Tibial nerve (tissue), 4 donors: Measurements from ENCODE around the gene TMC6. TPM values are rescaled to one million over a fixed set of nuclear protein-coding genes. Genes with fewer than 3 reads are reported as not detected.
A peak's percentile ranks its signal among the peaks of the same experiment; 100 is the strongest.

Experiments
- DNase-seq, 2 donors: peaks; one replicate each; pipeline ENCODE4 v3.0.0-alpha.2; 2019; ENCODE audit warnings: low spot score in 2 of 2
- H3K27ac ChIP-seq, 4 donors: fragments of 200-600 bp; sonication (generic) in 3 of 4; one replicate each; pipeline ENCODE4 v1.5.1; 2017 to 2019; ENCODE audit warnings: mild to moderate bottlenecking in 1 of 4
- H3K27me3 ChIP-seq, 2 donors: fragments of 200-600 bp; sonication (generic) in 1 of 2; one replicate each; pipeline versions ENCODE4 v1.5.1 to v1.6.0; 2017 to 2019
- H3K36me3 ChIP-seq, 3 donors: fragments of 200-600 bp; sonication (generic); one replicate each; pipeline ENCODE4 v1.5.1; 2018 to 2019
- H3K4me1 ChIP-seq, 4 donors: fragments of 200-600 bp; sonication (generic) in 3 of 4; one replicate each; pipeline ENCODE4 v1.5.1; 2017 to 2019
- H3K4me3 ChIP-seq, 4 donors: fragments of 200-600 bp; sonication (generic) in 3 of 4; one replicate each; pipeline ENCODE4 v1.5.1; 2017 to 2019; ENCODE audit warnings: mild to moderate bottlenecking in 1 of 4, moderate library complexity in 1 of 4
- H3K9me3 ChIP-seq, 4 donors: fragments of 200-600 bp; sonication (generic) in 3 of 4; one replicate each; pipeline ENCODE4 v1.5.1; 2017 to 2019
- CTCF ChIP-seq, 5 experiments: fragments of 200-600 bp in 3 of 5; fragments of 450-650 bp in 2 of 5; sonication (generic) in 3 of 5; IDR thresholded peaks; one replicate each; pipeline ENCODE4 v1.5.1; 2016 to 2019; ENCODE audit warnings: antibody characterized with exemption in 5 of 5, mild to moderate bottlenecking in 3 of 5, moderate library complexity in 2 of 5
- EP300 ChIP-seq, 2 donors: sonication (generic); formaldehyde crosslinking; IDR thresholded peaks; one replicate each; pipeline ENCODE4 v1.6.1; 2017; ENCODE audit warnings: antibody characterized with exemption in 2 of 2, mild to moderate bottlenecking in 1 of 2
- POLR2A ChIP-seq, 2 donors: fragments of 450-650 bp; IDR thresholded peaks; one replicate each; pipeline ENCODE4 v1.6.1; 2017; ENCODE audit warnings: antibody characterized with exemption in 2 of 2, mild to moderate bottlenecking in 2 of 2, moderate library complexity in 2 of 2
- WGBS, 2 donors: methylation state at CpG; one replicate each; pipeline ENCODE4 v1.1.5; 2018; 5-methylcytosine and 5-hydroxymethylcytosine counted together
- total RNA-seq, 4 donors: library from RNA; depleted of rRNA; stranded (reverse); fragments of >200 nt; gene quantifications; one replicate each; pipeline ENCODE4 v1.1.0, GENCODE V29; 2016

Gene TMC6
- total RNA-seq, 4 donors from 2014 or later = 43.3 to 94.5 (median 52.2) TPM

DNA sequence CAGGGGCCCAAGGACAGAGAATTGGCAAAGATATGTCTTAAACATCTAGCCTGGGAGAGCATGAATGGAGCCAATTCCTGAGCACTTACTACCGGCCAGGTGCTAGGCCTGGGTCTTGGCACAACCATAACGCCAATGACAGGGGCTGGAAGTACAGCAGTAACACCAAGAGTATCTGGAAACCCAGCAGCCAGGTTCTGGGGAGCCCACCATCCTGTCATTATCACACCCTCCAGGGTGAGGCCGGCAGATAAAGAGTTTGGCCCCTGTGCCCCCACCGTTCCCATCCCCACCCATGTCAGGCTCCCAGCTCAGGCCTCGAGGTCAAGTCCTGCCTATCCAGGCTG is 1.5 kb upstream of the TMC6 start:
- peak overlapping the region in 1 of 4 donors; percentile 50 for H3K4me3 ChIP-seq
- H3K27ac ChIP-seq = peak overlapping the region in 3 of 4 donors; percentile 91 to 93 (median 92)
- H3K4me1 ChIP-seq = peaks cover 0 to 79% (median 54%) of the 10 kb centered on the region in 4 donors
- no peaks in the 10 kb centered on the region for H3K27me3 ChIP-seq
- peaks cover 0 to 2% (median 0%) of the 10 kb centered on the region in 3 donors for H3K36me3 ChIP-seq
- TF ChIP-seq POLR2A (IDR thresholded peaks at IDR 0.05) (no peak), CTCF (IDR thresholded peaks at IDR 0.05) (no peak), EP300 (IDR thresholded peaks at IDR 0.05) (no peak)
- no peaks in the 10 kb centered on the region for H3K9me3 ChIP-seq
- WGBS, 2 donors = 38 to 46% methylated on average over 5 of the region's 5 CpGs
- no peak for DNase-seq

- H3K27ac ChIP-seq = peak overlapping the region; percentile 75 to 93 (median 92)
- no peak for TF ChIP-seq EP300 (IDR thresholded peaks at IDR 0.05)
- no peak for TF ChIP-seq POLR2A (IDR thresholded peaks at IDR 0.05)
- no peak for TF ChIP-seq CTCF (IDR thresholded peaks at IDR 0.05)
Measured at GRCh38 chr17:78129351-78130089, 965 bp upstream of the TMC6 start.

GRCh38 chr17:78127888-78128550 is 536 bp downstream of the TMC6 start:
- Histone ChIP-seq H3K27ac (peak overlapping the region; percentile 75 to 93 (median 92)), H3K4me1 (peaks cover 0 to 92% (median 64%) of the 10 kb centered on the region in 4 donors), H3K9me3 (no peaks in the 10 kb centered on the region), H3K36me3 (peaks cover 0 to 22% (median 6%) of the 10 kb centered on the region in 3 donors), H3K27me3 (no peaks in the 10 kb centered on the region), H3K4me3 (peak overlapping the region; percentile 65 to 86 (median 76))
- 0 to 2% methylated on average over 24 to 27 of the region's 39 CpGs for WGBS, 2 donors
- TF ChIP-seq EP300 (IDR thresholded peaks at IDR 0.05) (no peak), POLR2A (IDR thresholded peaks at IDR 0.05) (no peak), CTCF (IDR thresholded peaks at IDR 0.05) (no peak)
- no peak for DNase-seq

More at GRCh38 chr17:78129351-78130089, 965 bp upstream of the TMC6 start:
- WGBS, 2 donors = 80 to 86% methylated on average over 4 of the region's 4 CpGs
- Histone ChIP-seq H3K36me3 (peaks cover 0 to 7% (median 0%) of the 10 kb centered on the region in 3 donors), H3K9me3 (no peaks in the 10 kb centered on the region), H3K4me1 (peaks cover 0 to 84% (median 60%) of the 10 kb centered on the region in 4 donors), H3K27me3 (no peaks in the 10 kb centered on the region), H3K4me3 (peak overlapping the region in 2 of 4 donors; percentile 65 to 84)
- DNase-seq = no peak

- DNase-seq = peak; percentile 30 to 37
- TF ChIP-seq POLR2A (IDR thresholded peaks at IDR 0.05) (peak; percentile 17 to 41), EP300 (IDR thresholded peaks at IDR 0.05) (peak; percentile 64 to 85), CTCF (IDR thresholded peaks at IDR 0.05) (no peak)
- H3K27ac ChIP-seq = peak overlapping the region; percentile 75 to 93 (median 92)
- H3K36me3 ChIP-seq = peaks cover 0 to 29% (median 7%) of the 10 kb centered on the region in 3 donors
- peaks cover 0 to 92% (median 64%) of the 10 kb centered on the region in 4 donors for H3K4me1 ChIP-seq
- WGBS, 2 donors = 7 to 8% methylated on average over 14 to 25 of the region's 25 CpGs
- no peaks in the 10 kb centered on the region for H3K9me3 ChIP-seq
- H3K27me3 ChIP-seq = no peaks in the 10 kb centered on the region
- peak overlapping the region; percentile 65 to 86 (median 76) for H3K4me3 ChIP-seq
Measured at GRCh38 chr17:78127239-78127887, 1.2 kb downstream of the TMC6 start.
